Limb (tissue), 2 donors: ENCODE measurements around the gene CACNA1C.

Experiments
- DNase-seq, 2 donors: peaks; one replicate each; pipeline ENCODE4 v3.0.0-alpha.2; 2016; ENCODE audit errors: extremely low spot score in 2 of 2

Gene CACNA1C

DNA sequence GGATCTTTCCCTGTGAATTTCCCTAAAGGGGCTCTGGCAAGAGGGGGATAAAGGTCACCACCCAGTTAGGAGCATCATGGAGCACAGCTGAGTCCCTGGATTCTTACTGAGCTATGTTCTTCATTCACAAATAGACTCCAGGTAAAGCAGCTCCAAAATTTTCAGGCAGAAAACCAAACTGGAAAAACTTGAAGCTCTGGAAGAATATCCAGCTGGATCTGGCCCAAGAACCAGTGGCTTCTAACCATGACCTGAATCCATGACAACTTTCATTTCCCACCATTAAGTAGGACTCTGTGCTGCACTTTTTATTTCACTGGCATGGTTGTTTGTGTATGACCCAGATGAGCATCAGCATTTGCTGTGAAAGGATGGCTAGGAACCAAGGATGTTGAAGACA is 561.6 kb downstream of the CACNA1C start:
- no peak for DNase-seq

DNA sequence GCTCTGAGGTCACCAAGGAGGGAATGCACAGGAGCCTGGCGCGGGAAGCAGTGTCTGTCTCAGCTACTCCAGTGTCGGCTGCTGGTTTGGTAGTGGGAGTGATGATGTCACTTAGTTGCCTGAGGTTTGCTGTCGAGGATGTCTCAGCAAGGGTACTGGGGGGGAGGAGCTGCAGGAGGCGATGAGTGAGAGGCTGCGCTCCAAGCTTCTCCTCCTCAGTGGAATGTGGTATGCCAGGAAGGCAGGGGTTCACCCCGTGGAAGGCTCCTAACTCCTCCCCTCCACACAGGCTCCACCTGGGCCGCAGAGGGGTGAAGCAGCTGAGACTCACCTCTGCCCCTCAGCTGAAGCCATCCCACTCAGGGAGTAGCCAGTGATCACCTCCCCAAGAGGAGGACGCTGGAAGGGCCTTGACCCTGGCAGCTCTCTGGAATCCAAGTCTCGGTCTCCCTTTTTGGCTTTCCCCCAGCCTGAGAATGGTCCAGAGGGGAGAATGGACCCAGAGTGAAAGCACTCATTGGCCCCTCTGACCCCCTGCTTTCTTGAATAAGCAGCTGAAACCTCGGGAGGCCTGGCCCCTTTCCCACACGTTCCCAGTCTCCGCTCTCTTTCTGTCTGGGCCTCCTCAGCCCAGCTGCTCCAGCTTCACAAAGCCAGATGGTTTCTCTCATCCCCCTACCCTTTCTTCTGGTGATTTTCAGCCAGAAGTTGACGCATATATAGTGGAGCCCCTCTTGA is 563.0 kb downstream of the CACNA1C start:
- DNase-seq: peak; percentile 10 to 56

DNA sequence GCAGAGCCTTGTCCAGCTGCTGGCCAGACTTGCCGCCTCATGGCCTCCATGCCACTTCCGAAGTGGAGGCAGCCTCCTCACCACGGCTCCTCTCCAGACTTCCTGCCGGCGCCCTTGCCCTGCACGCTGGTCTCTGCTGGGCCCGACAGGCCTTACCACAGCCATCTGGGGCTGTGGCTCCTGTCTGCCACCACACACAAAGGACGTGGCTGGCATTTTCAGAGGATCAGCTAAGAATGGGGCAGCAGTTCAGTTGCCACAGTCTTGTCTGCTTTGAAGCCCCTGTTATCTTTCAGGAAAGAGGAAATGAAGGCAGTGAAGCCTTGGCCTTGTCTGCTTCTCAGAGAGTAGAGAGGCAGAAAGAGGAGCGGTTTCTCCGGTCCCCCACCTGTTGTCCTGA is 564.0 kb downstream of the CACNA1C start:
- DNase-seq: no peak

DNA sequence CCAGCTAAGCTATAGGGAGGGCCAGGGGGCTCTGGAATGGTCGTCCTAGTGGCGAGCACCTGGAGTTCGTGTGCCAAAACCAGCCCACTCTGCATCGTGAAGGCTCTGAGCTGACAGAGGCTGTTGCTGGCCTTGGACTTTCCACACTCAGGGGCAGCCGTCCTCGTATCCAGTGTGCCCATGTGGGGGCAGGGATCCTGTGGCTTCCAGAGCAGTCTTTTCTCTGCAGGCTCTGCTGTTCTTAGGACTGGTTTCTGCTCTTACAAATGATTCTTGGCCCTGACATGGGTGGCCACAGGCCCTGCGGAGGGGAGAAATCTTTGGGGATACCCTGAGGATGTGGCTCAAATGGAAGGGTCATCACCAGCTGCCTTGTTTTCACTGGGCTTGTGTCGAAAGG is 564.6 kb downstream of the CACNA1C start:
- no peak for DNase-seq

DNA sequence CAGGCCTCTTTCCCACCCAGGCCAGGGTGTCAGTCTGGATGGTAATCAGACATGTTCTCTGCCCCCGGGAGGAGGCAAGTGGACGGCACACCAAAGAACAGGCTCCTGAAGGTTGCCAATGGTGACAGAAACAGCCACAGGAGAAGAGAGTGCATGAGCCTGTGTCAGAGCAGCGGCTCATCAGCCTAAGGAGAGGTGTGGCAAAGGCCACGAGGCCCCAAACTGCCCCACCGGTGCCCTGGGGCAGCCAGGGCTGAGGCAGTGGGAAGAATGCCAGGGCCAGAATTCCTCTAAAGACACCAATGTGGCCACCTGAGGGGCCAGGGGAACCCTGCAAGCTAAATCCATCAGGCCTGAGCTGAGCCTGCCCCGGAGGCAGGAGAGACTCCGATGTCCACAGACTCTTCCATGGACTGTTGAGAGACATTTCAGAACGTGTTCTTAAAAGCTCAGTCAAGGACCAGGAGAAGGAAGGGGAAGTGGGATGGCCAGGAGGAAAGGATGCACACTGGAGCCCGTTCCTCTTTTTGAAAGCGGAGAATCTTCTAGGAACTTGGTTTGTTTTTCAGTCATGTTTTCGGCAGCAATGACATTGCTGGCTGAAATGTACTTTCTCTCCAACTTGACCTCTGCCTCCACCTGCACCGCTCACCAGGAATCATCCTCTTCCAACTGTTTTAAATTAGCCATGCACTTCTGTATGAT is 565.7 kb downstream of the CACNA1C start:
- no peak for DNase-seq

DNA sequence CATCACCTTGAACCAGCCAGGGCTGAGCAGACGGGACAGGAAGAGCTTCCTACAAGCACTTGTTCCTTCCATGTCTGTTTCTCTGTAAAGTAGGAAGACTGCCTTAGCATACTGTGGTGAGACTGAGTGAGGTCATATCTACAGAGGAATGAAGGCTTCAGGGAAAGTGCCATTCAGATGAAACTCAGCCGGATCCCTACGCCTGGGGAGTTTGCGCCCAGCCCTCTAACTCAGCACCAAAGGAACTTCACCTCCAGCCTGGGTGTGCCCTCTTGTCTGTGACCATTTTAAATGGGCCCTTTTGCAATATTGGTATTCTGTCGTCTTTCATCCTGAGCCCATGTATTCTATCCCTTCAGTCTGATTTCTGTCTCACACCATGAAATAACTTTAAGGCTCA is 566.3 kb downstream of the CACNA1C start:
- DNase-seq: no peak

DNA sequence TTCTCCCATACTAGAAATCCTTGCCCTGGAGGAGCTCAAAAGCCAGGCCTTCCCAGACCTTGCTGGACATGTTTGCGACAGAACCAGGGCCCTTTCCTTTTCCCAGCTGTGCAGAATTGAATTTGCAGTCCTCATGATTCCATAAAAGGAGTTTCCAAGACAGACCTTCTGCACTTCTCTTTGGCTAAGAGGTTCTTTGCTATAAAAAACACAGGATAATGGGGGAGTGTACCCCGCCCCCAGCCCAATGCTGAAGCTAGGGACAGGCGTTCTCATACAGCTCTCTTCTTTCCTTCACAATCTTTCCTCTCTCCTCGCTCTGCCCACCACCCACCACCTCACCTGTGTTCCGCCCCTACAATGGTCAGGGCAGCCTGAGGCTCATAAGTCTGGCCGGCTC is 569.7 kb downstream of the CACNA1C start:
- DNase-seq: no peak

DNA sequence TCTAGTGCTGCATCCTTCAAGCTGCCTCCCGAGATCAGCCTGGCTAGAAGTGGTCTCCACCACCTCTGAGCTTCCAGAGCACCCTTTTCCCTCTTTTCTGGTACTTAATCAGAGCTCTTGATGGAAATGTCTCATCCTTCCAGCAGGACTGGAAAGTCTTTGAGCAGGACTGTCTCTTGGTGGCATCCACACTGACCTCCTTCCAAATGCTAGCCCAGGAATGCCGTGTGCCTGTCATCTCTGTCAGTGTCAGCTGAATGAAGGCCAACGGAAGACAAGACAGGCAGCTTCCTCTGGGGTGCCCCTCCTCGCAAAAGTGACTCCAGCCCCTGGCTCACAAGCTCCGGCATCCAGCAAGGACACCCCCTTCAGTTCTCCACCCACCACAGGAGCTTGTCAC is 570.7 kb downstream of the CACNA1C start:
- no peak for DNase-seq

DNA sequence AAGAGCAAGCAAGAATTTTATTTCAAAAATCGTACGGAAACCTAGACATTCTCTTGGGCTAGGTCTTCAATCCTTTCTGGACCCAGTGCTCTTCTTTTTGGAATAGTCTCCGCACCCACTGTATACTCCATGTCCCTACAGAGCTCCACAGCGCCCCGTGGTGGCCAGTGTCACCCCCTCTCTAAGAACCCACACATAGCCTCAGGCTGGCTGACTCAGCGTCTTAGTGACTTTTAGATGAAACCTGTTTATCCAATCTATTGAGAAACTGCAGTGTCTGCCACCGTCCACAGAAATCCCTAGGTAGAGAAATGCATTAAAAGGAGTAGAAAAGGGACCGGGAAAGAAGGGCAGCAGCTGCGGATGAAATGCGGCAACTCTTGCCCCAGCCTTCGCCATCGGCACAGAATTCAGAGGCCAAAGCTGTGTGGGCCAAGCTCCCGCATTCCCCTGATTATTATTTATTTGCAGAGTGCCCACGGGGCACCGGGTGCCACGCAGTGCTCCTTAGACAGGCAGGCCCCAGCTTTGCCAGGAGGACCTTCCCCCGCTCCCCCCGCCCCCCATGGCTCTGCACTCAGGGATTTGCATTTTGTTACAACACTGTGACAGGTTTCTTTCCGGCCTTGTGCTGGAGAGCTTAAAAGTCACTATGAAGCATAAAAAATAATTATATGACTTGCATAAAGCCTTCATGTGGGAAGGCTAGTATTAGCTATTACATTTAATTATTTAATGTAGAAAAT is 571.9 kb downstream of the CACNA1C start:
- DNase-seq: peak in 1 of 2 donors; percentile 46

DNA sequence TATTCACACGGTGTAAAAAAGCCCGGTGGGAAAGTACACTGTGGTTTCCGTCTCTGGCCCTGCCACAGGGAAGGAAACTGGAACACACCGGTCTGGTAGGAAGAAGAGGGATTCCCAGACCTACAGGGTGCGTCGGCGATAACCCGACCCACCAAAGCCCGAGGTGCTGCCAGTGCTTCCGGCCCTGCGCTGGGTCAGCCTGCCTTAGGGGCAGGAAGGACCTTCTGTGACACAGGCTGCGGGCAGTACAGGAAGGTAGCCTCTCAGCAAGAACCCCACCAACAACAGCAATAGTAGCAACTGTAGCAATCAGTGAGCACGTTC is 572.5 kb downstream of the CACNA1C start:
- DNase-seq: no peak

DNA sequence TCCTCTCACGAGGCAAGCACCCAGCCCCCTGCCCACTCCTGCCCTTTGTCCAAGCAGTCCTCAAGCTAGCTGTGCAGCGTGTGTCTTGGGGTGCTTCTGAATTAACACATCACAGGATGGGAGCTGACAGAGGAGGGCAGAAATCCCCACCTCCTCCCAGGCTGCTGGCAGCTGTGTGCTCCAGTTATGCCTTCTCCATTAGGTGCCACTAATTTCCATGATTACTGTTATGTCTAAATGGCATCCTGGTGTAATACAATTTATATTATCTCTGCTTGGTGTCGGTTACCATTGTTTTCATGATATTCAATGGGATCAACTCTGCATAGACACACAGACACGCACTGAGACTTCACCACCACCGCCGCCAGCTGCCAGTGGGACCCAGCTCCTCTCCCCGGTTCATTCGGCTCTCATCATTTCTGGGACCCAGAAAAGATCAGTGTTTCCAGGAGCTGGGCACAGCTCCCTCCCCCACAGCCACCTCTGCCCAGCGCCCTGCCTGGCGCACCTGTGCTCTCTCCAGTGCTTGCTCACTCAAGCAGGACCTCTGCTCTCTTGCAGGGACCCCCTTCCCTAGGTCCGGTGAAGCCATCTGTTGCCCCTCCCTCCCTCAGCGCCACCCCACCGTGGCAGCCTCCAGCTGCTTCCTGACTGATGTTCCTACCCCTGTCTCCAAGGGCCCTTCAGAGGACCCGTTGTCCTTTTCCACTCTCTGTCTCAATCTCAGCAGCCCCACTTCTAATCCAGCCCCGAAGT is 574.5 kb downstream of the CACNA1C start:
- DNase-seq: no peak

DNA sequence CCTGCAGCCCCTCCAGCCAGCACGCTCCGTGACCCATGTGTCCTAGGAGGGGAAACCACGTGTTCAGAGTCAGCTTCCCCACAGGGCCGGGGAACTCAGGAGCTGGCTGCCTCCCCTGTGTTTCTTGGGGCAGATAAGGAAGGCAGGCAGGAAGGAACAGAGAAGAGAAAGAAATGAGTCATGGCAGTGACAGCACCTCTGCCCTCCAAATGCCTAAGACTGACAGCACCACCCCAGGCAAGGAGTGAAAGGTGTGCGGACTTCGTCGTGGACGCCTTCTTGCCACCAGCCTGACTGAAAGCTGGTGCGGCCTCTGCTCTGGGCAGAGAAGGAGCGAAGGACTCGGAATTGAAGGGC is 575.0 kb downstream of the CACNA1C start:
- no peak for DNase-seq

DNA sequence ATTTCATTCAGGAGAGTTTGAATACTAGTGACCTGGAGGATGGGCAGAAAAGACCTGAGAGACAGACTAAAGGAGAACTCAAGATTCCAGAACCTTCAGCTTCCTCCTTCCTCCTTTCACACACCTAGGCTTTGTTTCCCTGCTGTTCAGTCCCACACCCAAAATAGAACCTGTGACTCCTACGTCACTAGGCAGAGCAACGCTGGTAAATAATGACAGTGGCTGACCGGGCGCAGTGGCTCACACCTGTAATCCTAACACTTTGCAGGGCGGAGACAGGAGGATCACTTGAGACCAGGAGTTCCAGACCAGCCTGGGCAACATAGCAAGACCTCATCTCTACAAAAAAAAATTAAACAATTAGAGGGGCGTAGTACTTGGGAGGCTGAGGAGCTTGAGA is 575.6 kb downstream of the CACNA1C start:
- no peak for DNase-seq

DNA sequence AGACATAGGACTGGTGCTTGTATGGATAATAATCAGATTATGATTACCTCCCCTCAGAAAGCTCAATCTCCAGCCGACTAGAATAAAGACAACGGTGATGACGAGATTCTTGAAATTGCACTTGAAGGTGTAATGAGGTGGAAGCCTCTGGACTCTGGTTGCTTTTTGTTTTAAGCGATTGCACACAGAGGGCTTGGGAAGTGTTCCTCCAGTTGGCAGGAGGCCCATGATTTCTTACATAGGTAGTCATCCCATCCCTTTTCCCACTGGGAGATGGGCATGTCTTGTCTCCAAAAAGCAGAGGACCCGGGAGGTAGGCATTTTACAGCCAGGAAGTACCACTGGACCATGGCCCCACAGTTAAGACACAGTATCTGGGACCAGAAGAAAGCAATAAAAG is 576.3 kb downstream of the CACNA1C start:
- DNase-seq: no peak

DNA sequence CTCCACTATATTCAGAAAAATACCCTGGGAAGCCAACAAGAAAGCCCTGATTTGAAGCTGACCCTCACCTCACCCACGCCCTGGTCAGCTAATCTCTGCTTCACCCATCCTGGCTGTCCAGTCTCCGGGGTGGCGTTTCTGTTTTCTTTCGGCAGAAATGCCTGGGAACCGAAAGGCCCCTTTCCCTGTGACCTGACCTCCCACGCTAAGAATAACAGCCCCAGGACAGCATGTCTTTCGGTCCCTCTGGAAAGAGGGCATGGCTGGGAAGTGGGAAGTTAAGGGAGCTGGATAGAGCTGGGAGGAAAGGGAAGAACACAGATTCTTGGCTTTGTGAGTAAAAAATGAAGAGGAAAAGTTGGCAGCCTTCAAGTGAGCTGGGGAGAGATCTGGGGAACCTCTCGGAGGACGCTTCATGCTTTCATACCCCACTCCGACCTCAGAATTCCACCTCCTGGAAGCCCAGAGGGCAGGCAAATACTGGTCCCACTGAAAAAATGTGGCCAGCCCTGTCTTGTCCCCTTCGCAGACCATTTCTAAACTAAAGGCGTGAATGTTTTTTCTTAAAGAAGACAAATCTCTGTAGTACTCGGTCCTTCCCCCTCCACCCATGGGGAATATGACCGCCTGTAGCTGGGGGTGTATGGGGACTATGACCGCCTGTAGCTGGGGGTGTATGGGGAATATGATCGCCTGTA is 579.0 kb downstream of the CACNA1C start:
- DNase-seq: no peak

DNA sequence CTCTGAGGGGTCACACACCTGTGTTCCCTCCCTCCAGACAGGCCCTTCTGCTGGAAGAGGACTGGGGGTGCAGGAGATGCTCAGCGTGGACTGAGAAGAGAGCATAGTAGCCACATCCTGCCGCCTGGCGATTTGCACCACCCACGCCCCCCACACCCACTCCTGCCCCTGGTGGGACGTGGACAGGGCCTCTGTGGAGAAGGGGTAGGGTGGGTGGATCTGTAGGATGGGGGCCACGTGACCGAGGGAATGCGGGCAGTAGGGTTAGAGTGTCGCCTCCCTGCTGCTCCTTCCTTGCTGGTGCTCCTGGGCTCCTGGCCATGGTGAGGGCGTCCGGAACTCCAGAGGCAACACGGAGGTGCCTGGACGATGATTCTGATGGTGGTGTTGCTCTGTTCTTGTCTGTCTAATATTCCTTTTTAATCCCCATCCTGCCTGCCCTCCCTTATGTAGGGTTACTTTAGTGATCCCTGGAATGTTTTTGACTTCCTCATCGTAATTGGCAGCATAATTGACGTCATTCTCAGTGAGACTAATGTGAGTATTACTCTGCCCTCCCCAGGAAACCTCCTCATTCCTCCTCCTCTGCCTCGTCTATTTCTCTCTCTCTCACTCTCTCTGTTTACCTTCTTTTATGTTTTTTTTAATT is 580.5 kb downstream of the CACNA1C start:
- DNase-seq: no peak

DNA sequence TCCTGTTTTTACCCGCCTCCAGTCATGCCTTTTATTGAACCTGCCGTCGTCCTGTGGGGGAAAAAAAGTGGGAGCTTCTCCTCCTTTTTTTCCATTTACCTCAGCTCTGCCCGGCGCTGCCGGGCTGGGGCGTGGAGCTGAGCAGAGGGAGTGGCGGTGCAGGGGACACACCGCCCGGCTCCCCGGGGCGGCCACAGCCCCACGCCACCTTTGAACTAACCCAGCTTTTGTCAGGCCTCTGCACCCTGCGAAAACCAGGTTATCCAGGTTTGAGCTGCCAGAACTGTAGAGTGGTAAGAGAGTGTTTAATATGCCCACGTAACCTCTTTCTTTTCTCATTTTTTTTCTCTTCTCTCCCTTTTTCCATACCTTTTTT is 581.0 kb downstream of the CACNA1C start:
- DNase-seq: no peak

DNA sequence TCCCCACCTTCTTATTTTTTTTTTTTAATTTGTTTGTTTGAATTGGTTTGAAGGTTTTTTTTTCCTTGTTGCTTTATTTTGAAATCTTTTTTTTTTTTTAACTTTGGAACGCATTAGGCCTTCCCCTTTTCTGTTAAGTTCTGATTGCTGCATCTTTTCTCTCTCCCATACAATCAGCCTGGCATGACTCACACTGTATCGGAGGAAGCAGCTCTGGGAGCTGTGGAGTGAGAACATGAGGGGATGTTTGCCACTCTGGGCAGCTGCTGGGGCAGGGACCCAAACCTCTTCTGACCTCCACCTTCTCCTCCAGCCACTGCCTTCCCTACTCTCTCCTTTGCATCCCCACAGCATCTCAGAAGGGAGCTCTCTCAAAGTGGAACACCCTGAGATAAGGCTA is 581.7 kb downstream of the CACNA1C start:
- no peak for DNase-seq

DNA sequence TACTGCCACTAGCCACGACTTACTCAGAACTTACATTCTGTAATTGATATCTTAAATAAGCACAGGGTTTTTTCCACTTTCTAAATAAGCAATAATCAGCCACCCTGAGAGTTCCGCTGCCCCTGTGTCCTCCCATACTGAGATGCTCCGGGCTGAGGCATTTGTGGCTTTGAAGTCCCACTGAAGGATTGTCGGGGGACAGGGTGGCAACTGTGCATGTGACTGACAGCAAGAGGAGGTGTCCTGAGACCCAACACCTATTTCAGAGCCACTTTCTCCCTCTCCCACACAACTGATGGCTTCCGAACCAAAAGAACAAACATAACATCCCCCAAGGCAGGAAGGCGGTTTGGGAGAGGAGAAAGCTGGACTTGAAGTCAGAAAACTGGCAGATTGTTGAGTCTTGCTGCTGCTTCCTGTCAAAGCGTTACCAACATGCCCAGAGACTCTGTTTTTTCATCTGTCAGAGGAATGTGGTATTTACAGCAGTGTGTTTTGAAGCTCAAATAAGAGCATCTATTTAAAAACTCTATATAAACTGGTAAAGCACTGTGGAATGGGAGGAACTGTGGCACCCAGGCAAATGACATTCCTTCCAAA is 584.1 kb downstream of the CACNA1C start:
- DNase-seq: no peak

DNA sequence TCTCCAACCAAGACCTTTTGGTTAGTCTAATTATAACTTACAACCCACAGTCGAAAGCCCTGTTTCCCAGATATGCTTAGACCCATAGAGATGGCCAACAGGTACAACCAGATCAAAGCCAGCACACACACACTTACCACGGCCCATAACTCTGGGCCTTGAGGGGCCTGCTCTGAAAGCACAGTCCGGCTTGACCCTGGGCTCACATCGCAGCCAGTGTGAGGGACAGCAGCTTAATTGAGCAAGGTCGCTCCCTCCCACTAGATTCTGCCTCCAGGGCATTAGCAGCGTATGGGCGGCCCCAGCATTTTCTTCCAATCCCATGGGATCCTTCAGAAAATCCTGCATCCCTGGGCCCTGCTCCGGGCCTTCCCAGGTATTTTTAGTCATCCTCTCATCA is 584.6 kb downstream of the CACNA1C start:
- DNase-seq: no peak
